ENCODE data around the gene UBE2D2. TPM values are rescaled to one million over a fixed set of nuclear protein-coding genes. Genes with fewer than 3 reads are reported as not detected.
"Not testable (repeated sequence)": the region's sequence is repeated elsewhere in the genome, so short reads cannot be mapped to it uniquely, and the experiment has no call there.

Gene UBE2D2
- 100 to 1,000 TPM in 8 of 9 donors, 10 to 100 TPM in 1; 96.2 to 148 (median 134) TPM for total RNA-seq
- polyA plus RNA-seq = 100 to 1,000 TPM in 1 of 2 donors, 10 to 100 TPM in 1; 84.6 to 122 TPM
- long read RNA-seq, donor 1, transcript UBE2D2-202 (7 exons, 2,702 nt) = major isoform, 120 of 137 reads
- long read RNA-seq, donor 1, partial matches to known transcripts = 4 of 137 reads
- long read RNA-seq, donor 1, other reads (novel, unspliced or antisense) = 12 of 137 reads
- long read RNA-seq, donor 2, transcript UBE2D2-202 (7 exons, 2,702 nt) = major isoform, 181 of 205 reads
- long read RNA-seq, donor 2, partial matches to known transcripts = 4 of 205 reads
- long read RNA-seq, donor 2, other reads (novel, unspliced or antisense) = 19 of 205 reads
- long read RNA-seq, donor 3, transcript UBE2D2-202 (7 exons, 2,702 nt) = major isoform, 116 of 141 reads
- long read RNA-seq, donor 3, partial matches to known transcripts = 8 of 141 reads
- long read RNA-seq, donor 3, other reads (novel, unspliced or antisense) = 17 of 141 reads

- peaks cover 14 to 46% (median 41%) of the 10 kb centered on the region in 12 donors for H3K4me1 ChIP-seq
- peaks cover 0 to 16% (median 0%) of the 10 kb centered on the region in 9 donors for H3K36me3 ChIP-seq
- TF ChIP-seq, protein P1, sequence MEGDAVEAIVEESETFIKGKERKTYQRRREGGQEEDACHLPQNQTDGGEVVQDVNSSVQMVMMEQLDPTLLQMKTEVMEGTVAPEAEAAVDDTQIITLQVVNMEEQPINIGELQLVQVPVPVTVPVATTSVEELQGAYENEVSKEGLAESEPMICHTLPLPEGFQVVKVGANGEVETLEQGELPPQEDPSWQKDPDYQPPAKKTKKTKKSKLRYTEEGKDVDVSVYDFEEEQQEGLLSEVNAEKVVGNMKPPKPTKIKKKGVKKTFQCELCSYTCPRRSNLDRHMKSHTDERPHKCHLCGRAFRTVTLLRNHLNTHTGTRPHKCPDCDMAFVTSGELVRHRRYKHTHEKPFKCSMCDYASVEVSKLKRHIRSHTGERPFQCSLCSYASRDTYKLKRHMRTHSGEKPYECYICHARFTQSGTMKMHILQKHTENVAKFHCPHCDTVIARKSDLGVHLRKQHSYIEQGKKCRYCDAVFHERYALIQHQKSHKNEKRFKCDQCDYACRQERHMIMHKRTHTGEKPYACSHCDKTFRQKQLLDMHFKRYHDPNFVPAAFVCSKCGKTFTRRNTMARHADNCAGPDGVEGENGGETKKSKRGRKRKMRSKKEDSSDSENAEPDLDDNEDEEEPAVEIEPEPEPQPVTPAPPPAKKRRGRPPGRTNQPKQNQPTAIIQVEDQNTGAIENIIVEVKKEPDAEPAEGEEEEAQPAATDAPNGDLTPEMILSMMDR (IDR thresholded peaks at IDR 0.05) = peak in 1 of 12 donors; percentile 11
- TF ChIP-seq POLR2A (IDR thresholded peaks at IDR 0.05) = peak in 1 of 2 donors; percentile 63
- no peaks in the 10 kb centered on the region for H3K27me3 ChIP-seq
- ATAC-seq = peak; percentile 98 to 99 (median 98)
- DNase-seq = peak; percentile 97 to 99 (median 98)
- intact Hi-C loops (cut with DNase I) = loop anchor here in 2 of 10 donors (2.0 to 5.0 kb wide), 2 partner anchors 42 to 44 kb away; no protein-coding TSS in a partner anchor
- H3K27ac ChIP-seq = peak within 1 kb of the TSS; percentile 89 to 100 (median 98)
- 1% methylated on average over 58 to 89 of the region's 89 CpGs for WGBS, 4 donors
- peak within 1 kb of the TSS; percentile 76 to 100 (median 88) for H3K4me3 ChIP-seq
- no peaks in the 10 kb centered on the region for H3K9me3 ChIP-seq
These were observed at the start of gene UBE2D2 for GRCh38 chr5:139560752-139561654. UBE2D2 (plus strand) TSS chr5:139561339; CDS start chr5:139561792, 453 bp downstream.

- Histone ChIP-seq H3K27me3 (no peaks in the 10 kb centered on the region), H3K36me3 (no peaks in the 10 kb centered on the region), H3K9me3 (no peaks in the 10 kb centered on the region), H3K27ac (no peak overlapping the region), H3K4me1 (peaks cover 0 to 20% (median 7%) of the 10 kb centered on the region in 12 donors), H3K4me3 (no peak overlapping the region)
- TF ChIP-seq, protein P1 (IDR thresholded peaks at IDR 0.05) = no peak
- TF ChIP-seq POLR2A (IDR thresholded peaks at IDR 0.05) = no peak
- 71 to 81% (median 76%) methylated on average over 6 of the region's 6 CpGs for WGBS, 4 donors
- DNase-seq (no peak), ATAC-seq (no peak)
- intact Hi-C loops (cut with DNase I) = loop anchor here (1.0 to 5.0 kb wide), 6 partner anchors 30 to 92 kb away; partner anchors contain the start of genes DNAJC18 (in 1 of the 10) and STING1 (in 1 of the 10)
These were observed 48.3 kb upstream of the UBE2D2 start for GRCh38 chr5:139512786-139513390.

DNA sequence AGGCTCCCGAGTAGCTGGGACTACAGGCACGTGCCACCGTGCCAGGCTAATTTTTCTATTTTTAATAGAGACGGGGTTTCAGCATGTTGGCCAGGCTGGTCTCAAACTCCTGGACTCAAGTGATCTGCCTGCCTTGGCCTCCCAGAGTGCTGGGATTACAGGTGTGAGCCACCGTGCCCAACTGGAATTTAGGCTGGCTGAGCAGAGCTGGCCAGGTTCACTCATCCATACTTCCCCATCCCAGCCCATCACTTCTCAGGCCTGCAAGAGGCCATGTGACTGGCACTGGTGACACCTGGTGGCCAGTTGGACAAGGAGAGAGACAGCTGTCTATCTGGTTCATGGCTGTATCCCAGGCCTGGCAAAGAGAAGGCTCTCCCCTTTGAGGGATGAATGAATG, 47.7 kb upstream of the UBE2D2 start:
- H3K36me3 ChIP-seq, H3K9me3 ChIP-seq, H3K27me3 ChIP-seq, H3K4me3 ChIP-seq: not testable (repeated sequence)
- 65 to 71% (median 68%) methylated on average over 4 to 5 of the region's 5 CpGs for WGBS, 4 donors
- peak overlapping the region in 1 of 12 donors; percentile 3 for H3K27ac ChIP-seq
- peaks cover 0 to 23% (median 8%) of the 10 kb centered on the region in 12 donors for H3K4me1 ChIP-seq
- intact Hi-C loops (cut with DNase I) = loop anchor here (1.0 to 5.0 kb wide), 6 partner anchors 31 to 93 kb away; partner anchors contain the start of genes DNAJC18 (in 1 of the 10) and STING1 (in 1 of the 10)
- TF ChIP-seq, protein P1 (IDR thresholded peaks at IDR 0.05) = peak; percentile 66 to 84 (median 76)
- DNase-seq = peak; percentile 85 to 91 (median 87)
- peak; percentile 74 to 86 (median 84) for ATAC-seq

Data from heart left ventricle (tissue), 16 donors.